ENCODE results near the gene UGCG. TPM values are rescaled to one million over a fixed set of nuclear protein-coding genes. Genes with fewer than 3 reads are reported as not detected.

Gene UGCG
- total RNA-seq, 1 experiment from 2014 or later = 23.3 TPM

GRCh38 chr9:111870774-111871498 lies 25.7 kb upstream of the UGCG start:
- Histone ChIP-seq H3T11ph (ENCODE audit: low read length) (no peak overlapping the region), H3K79me2 (ENCODE audit: insufficient read depth, low read length) (no peaks in the 10 kb centered on the region), H3K27ac (ENCODE audit: insufficient read length, low read depth, low read length) (no peak overlapping the region), H2BK20ac (ENCODE audit: low read depth, low read length, poor library complexity, severe bottlenecking) (no peak overlapping the region), H3K9me3 (ENCODE audit: control insufficient read depth, low read depth, low read length) (no peaks in the 10 kb centered on the region), H3K4me2 (ENCODE audit: insufficient read depth, insufficient read length, low read length) (no peak overlapping the region), H3K23ac (ENCODE audit: insufficient read length, low read depth, low read length) (no peak overlapping the region), H4K8ac (replicated peaks; ENCODE audit: insufficient read length, low read depth, low read length) (no peak overlapping the region), H2BK12ac (ENCODE audit: insufficient read length, low read depth, low read length) (no peak overlapping the region), H3K56ac (ENCODE audit: insufficient read length, low read depth, low read length) (no peak overlapping the region), H4K5ac (ENCODE audit: insufficient read length, low read depth, low read length) (no peak overlapping the region), H3K18ac (ENCODE audit: insufficient read length, low read depth, low read length) (no peak overlapping the region), H3K23me2 (ENCODE audit: insufficient read length, low read depth, low read length, poor library complexity, severe bottlenecking) (no peaks in the 10 kb centered on the region), H3K79me1 (ENCODE audit: insufficient read depth, low read depth, low read length, poor library complexity, severe bottlenecking) (no peaks in the 10 kb centered on the region), H3K4me1 (ENCODE audit: insufficient read depth, low read length) (peaks cover 5% of the 10 kb centered on the region; the same call in 1 of the 2 replicates), H4K91ac (ENCODE audit: insufficient read length, low read depth, low read length) (no peak overlapping the region), H2AFZ (ENCODE audit: low read length) (no peak overlapping the region), H2BK120ac (ENCODE audit: low read depth, low read length, poor library complexity, severe bottlenecking) (no peak overlapping the region), H2BK15ac (ENCODE audit: low read depth, low read length) (no peak overlapping the region), H3K27me3 (ENCODE audit: insufficient read depth, low read length) (no peaks in the 10 kb centered on the region), H2AK5ac (ENCODE audit: insufficient read length, low read length) (no peak overlapping the region), H4K20me1 (ENCODE audit: control insufficient read depth, insufficient read depth, insufficient read length) (no peaks in the 10 kb centered on the region), H3K9ac (ENCODE audit: extremely low read depth, insufficient read length, low read length) (no peak overlapping the region), H3K14ac (ENCODE audit: insufficient read depth, low read length) (no peak overlapping the region), H2BK5ac (ENCODE audit: insufficient read length, low read length) (no peak overlapping the region), H3K4ac (ENCODE audit: low read depth, low read length) (no peak overlapping the region)
- no CpG with 5 or more reads among the region's 3 CpGs for WGBS (ENCODE audit: extremely low coverage, insufficient read length, low lambda C conversion rate)
- H3K27me3 Mint-ChIP-seq (ENCODE audit: low read depth) = no peaks in the 10 kb centered on the region
- peaks cover 0 to 25% (median 3%) of the 10 kb centered on the region in 3 experiments; a peak in 6 of 7 replicates for H3K36me3 Mint-ChIP-seq (ENCODE audit: insufficient read depth in 1 of 3, low read depth in 3 of 3)
- H3K4me3 Mint-ChIP-seq = no peak overlapping the region; a peak in 1 of 5 replicates
- no peak for DNase-seq
- H3K4me1 Mint-ChIP-seq = peaks cover 24 to 28% of the 10 kb centered on the region in 2 experiments
- no peak for TF ChIP-seq CTCF (conservative IDR thresholded peaks at IDR 0.05)
- H3K27ac Mint-ChIP-seq = no peak overlapping the region
- peaks cover 4 to 7% of the 10 kb centered on the region in 2 experiments; a peak in 4 of 5 replicates for H3K9me3 Mint-ChIP-seq

All from H9 (cell line).